ENCODE results near the gene LCN15.

LCN15 gene

DNA sequence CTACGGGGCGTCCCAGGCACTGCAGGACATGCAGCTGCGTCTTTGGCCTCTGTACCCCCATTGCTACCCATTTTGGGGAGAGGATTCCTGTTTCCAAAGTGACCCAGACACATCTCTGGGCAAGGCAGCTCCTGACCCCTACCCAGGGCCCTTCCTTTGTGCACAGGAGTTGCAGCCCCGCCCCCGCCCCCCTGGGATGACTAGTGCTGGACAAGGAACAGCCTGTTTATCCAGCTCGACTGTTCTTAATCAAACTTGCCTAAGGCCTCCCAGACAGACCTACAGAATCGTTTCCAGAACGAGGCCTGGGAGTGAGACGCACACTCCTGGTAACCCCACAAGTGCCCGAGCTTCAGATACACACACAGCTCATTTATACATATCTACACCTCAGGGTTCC lies 38.7 kb downstream of the LCN15 start:
- H3K4me3 ChIP-seq (ENCODE audit: control insufficient read depth, low read depth, low read length) = peak overlapping the region; percentile 98
- peak; percentile 75 for DNase-seq (ENCODE audit: low read depth)
- TF ChIP-seq, protein P1, sequence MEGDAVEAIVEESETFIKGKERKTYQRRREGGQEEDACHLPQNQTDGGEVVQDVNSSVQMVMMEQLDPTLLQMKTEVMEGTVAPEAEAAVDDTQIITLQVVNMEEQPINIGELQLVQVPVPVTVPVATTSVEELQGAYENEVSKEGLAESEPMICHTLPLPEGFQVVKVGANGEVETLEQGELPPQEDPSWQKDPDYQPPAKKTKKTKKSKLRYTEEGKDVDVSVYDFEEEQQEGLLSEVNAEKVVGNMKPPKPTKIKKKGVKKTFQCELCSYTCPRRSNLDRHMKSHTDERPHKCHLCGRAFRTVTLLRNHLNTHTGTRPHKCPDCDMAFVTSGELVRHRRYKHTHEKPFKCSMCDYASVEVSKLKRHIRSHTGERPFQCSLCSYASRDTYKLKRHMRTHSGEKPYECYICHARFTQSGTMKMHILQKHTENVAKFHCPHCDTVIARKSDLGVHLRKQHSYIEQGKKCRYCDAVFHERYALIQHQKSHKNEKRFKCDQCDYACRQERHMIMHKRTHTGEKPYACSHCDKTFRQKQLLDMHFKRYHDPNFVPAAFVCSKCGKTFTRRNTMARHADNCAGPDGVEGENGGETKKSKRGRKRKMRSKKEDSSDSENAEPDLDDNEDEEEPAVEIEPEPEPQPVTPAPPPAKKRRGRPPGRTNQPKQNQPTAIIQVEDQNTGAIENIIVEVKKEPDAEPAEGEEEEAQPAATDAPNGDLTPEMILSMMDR (conservative IDR thresholded peaks at IDR 0.05; ENCODE audit: control insufficient read depth, insufficient read depth, low read depth, low read length) = no peak

DNA sequence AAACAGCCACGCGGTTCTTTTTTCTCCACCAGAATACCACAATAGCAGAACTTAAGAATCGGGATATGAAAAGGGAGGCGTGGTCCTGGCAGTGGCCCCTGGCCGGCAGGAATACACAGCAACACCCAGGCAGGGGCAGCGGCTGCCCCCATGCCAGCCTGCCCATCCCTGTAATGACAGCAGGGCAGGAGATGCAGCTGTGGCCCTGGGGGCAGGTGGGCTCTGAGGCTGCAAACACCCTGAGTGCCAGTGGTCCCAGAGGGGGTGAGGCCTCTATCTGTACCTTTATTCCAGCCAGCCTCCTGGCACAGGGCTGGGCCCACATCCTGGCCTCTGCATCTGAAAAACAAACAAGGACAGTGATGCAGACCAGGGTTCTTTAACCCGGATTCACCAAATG lies 39.5 kb downstream of the LCN15 start:
- TF ChIP-seq, protein P1 (conservative IDR thresholded peaks at IDR 0.05; ENCODE audit: control insufficient read depth, insufficient read depth, low read depth, low read length) = no peak
- H3K4me3 ChIP-seq (ENCODE audit: control insufficient read depth, low read depth, low read length) = no peak overlapping the region
- DNase-seq (ENCODE audit: low read depth) = no peak

GRCh38 chr9:136723989-136724388 lies 40.3 kb downstream of the LCN15 start:
- no peak for DNase-seq (ENCODE audit: low read depth)
- H3K4me3 ChIP-seq (ENCODE audit: control insufficient read depth, low read depth, low read length) = no peak overlapping the region
- TF ChIP-seq, protein P1 (conservative IDR thresholded peaks at IDR 0.05; ENCODE audit: control insufficient read depth, insufficient read depth, low read depth, low read length) = no peak

DNA sequence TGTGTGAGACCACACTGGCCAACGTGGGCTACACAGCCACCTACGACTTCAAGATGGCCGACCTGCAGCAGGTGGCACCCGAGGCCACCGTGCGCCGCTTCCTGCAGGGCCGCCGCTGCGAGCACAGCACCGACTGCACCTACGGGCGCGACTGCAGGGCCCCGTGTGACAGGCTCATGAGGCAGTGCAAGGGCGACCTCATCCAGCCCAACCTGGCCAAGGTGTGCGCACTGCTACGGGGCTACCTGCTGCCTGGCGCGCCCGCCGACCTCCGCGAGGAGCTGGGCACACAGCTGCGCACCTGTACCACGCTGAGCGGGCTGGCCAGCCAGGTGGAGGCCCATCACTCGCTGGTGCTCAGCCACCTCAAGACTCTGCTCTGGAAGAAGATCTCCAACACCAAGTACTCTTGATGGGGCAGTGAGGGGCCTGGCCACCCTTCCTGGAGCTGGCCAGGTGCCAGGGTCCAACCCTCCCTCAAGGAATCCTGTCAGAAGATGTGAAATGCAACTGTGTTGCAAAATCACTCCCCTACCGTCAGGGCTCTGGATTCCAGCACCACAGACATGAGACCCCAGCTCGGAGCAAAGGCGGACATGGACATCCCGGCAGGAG lies 40.8 kb downstream of the LCN15 start:
- no peak overlapping the region for H3K4me3 ChIP-seq (ENCODE audit: control insufficient read depth, low read depth, low read length)
- no peak for DNase-seq (ENCODE audit: low read depth)
- TF ChIP-seq, protein P1 (conservative IDR thresholded peaks at IDR 0.05; ENCODE audit: control insufficient read depth, insufficient read depth, low read depth, low read length) = no peak

DNA sequence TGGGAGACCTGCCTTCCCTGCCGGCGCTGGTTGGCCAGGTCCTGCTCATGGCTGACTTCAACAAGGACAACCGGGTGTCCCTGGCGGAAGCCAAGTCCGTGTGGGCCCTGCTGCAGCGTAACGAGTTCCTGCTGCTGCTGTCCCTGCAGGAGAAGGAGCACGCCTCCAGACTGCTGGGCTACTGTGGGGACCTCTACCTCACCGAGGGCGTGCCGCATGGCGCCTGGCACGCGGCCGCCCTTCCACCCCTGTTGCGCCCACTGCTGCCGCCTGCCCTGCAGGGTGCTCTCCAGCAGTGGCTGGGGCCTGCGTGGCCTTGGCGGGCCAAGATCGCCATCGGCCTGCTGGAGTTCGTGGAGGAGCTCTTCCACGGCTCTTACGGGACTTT lies 41.4 kb downstream of the LCN15 start:
- DNase-seq (ENCODE audit: low read depth) = no peak

DNA sequence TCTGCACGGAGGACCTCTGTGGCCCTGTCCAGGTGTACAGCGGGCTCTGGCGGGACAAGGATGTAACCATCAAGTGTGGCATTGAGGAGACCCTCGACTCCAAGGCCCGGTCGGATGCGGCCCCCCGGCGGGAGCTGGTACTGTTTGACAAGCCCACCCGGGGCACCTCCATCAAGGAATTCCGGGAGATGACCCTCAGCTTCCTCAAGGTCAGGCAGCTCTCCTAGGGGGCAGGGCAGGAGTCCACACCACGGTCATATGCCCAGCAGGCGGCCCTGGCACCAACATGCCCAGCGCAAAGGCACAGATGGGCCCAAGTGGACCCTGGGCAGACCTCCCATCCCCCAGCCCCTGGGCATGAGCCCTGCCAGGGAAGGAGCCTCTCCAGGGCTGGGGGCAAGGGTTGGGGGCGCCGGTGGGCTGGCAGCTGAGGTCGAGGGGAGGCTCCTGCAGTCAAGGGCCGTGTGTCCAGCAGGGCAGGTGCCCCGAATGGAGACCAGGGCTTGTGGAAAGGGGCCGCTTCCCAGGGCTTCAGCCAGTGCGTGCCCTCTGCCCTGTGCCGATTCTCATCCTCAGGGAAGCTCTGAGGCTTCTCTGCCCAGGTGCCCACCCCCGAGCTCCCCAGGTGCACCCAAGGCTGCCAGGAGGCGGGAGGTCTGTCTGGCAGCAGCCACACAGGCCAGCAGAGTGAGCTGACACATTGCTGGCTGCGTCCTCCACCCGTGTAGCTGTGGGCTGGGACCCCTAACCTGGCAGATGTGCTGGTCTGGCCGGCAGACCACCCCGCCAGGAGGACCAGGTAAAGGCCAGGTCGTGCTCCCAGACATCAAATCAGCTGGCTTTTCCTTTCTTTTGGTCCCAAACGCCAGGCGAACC lies 42.0 kb downstream of the LCN15 start:
- H3K4me3 ChIP-seq (ENCODE audit: control insufficient read depth, low read depth, low read length) = no peak overlapping the region
- TF ChIP-seq, protein P1 (conservative IDR thresholded peaks at IDR 0.05; ENCODE audit: control insufficient read depth, insufficient read depth, low read depth, low read length) = no peak
- DNase-seq (ENCODE audit: low read depth) = no peak

More for the DNA sequence above, 41.4 kb downstream of the LCN15 start:
- TF ChIP-seq, protein P1 (conservative IDR thresholded peaks at IDR 0.05; ENCODE audit: control insufficient read depth, insufficient read depth, low read depth, low read length) = no peak
- no peak overlapping the region for H3K4me3 ChIP-seq (ENCODE audit: control insufficient read depth, low read depth, low read length)

Data from fibroblast of mammary gland (primary cell).